ENCODE measurements around the gene ELL. TPM values are rescaled to one million over a fixed set of nuclear protein-coding genes. Genes with fewer than 3 reads are reported as not detected.

The ELL gene
- total and polyA plus RNA-seq, 9 of the 15 experiments (the other 6 are each of a cell fraction or from before 2014, with no cell fraction given) = 0.24 to 22.5 (median 4.1) TPM

- peak in 1 of 3 experiments; percentile 50 for TF ChIP-seq YY1 (IDR thresholded peaks at IDR 0.05; ENCODE audit: borderline replicate concordance in 1 of 3, control insufficient read depth in 1 of 3, extremely low read depth in 1 of 3, insufficient read depth in 3 of 3, insufficient read length in 1 of 3, insufficient replicate concordance in 2 of 3, low read depth in 1 of 3, low read length in 2 of 3)
- TF ChIP-seq ZNF778 (CRISPR knock-in tag; IDR thresholded peaks at IDR 0.05) = no peak
- no peak for TF ChIP-seq BHLHE40 (IDR thresholded peaks at IDR 0.05; ENCODE audit: low read length)
- no peak for TF ChIP-seq ZBTB8A (IDR thresholded peaks at IDR 0.05; ENCODE audit: partially characterized antibody)
- TF ChIP-seq ZMIZ1 (IDR thresholded peaks at IDR 0.05; ENCODE audit: low read depth in 2 of 2, low read length in 2 of 2) = no peak; a peak in 1 of 4 replicates
- TF ChIP-seq IFI16 (CRISPR knock-in tag; IDR thresholded peaks at IDR 0.05) = no peak
- peak; percentile 78 for TF ChIP-seq FOXJ2 (tag; IDR thresholded peaks at IDR 0.05)
- TF ChIP-seq CBX1 (IDR thresholded peaks at IDR 0.05; ENCODE audit: low read depth) = no peak
- no peak for TF ChIP-seq ARHGAP35 (IDR thresholded peaks at IDR 0.05; ENCODE audit: partially characterized antibody)
- TF ChIP-seq TBL1XR1 (IDR thresholded peaks at IDR 0.05; ENCODE audit: low read length in 2 of 2) = peak in 1 of 2 experiments; percentile 49; a peak in 1 of 4 replicates
- no peak for TF ChIP-seq BRF1 (IDR thresholded peaks at IDR 0.05; ENCODE audit: borderline replicate concordance, extremely low read depth, insufficient read length)
- TF ChIP-seq ZNF175 (CRISPR knock-in tag; IDR thresholded peaks at IDR 0.05; ENCODE audit: low read depth) = 0 out of 2 replicates have a peak, but pooled peaks have one; percentile 0
- no peak for TF ChIP-seq ELF4 (CRISPR knock-in tag; IDR thresholded peaks at IDR 0.05)
- TF ChIP-seq RCOR1 (IDR thresholded peaks at IDR 0.05; ENCODE audit: borderline replicate concordance in 1 of 2, low read depth in 2 of 2, low read length in 2 of 2) = peak in 1 of 2 experiments; percentile 9; a peak in 2 of 4 replicates
- TF ChIP-seq STAG1 (CRISPR knock-in tag; IDR thresholded peaks at IDR 0.05; ENCODE audit: borderline replicate concordance) = peak; percentile 47; the same call in 1 of the 2 replicates
- TF ChIP-seq E2F4 (CRISPR knock-in tag; IDR thresholded peaks at IDR 0.05; ENCODE audit: low read depth) = no peak
- peak; percentile 87 for TF ChIP-seq CTBP1 (IDR thresholded peaks at IDR 0.05; ENCODE audit: borderline replicate concordance)
- TF ChIP-seq JUND (IDR thresholded peaks at IDR 0.05; ENCODE audit: borderline replicate concordance, low read depth, low read length) = peak; percentile 63; the same call in 1 of the 2 replicates
- no peak for TF ChIP-seq JUND (tag; IDR thresholded peaks at IDR 0.05; ENCODE audit: borderline replicate concordance, low read depth, low read length)
- no peak for TF ChIP-seq FUS (optimal IDR thresholded peaks at IDR 0.05; ENCODE audit: low read depth, low read length)
- peak in 1 of 2 experiments; percentile 66; a peak in 1 of 4 replicates for TF ChIP-seq TEAD1 (CRISPR knock-in tag; IDR thresholded peaks at IDR 0.05)
Measured at GRCh38 chr19:18419195-18419698, 102.6 kb downstream of the ELL start, which contains the start of gene SSBP4 (continued).
